LNCaP clone FGC (cell line): ENCODE results near the gene RNU6-8.

Experiments used
- DNase-seq: peaks from one replicate; pipeline ENCODE4 v3.0.0-alpha.2; 2011; ENCODE audit warnings: low read depth
- H3K4me3 ChIP-seq: 2 replicates; pipeline ENCODE4 v1.5.1; 2011; ENCODE audit warnings: mild to moderate bottlenecking, low read depth, low read length, control low read depth
- CTCF ChIP-seq: IDR thresholded peaks from 2 replicates; pipeline ENCODE4 v1.5.1; 2012; ENCODE audit warnings: mild to moderate bottlenecking; ENCODE audit not compliant: control insufficient read depth, insufficient read depth; ENCODE audit errors: extremely low read depth

The RNU6-8 gene

GRCh38 chr14:32202998-32203882 is at the start of gene RNU6-8:
TSS of gene RNU6-8 (minus strand) at chr14:32203269.
- peak; percentile 63 for DNase-seq
- H3K4me3 ChIP-seq, result peak within 1 kb of the TSS; percentile 72
- TF ChIP-seq CTCF, result no peak

- DNase-seq, result peak; percentile 32
- no peak overlapping the region for H3K4me3 ChIP-seq
- TF ChIP-seq CTCF, result peak; percentile 92
These were observed 49.1 kb upstream of the RNU6-8 start for GRCh38 chr14:32252030-32252670.

GRCh38 chr14:32251530-32251929 is 48.5 kb upstream of the RNU6-8 start:
- H3K4me3 ChIP-seq, result no peak overlapping the region
- DNase-seq, result no peak
- TF ChIP-seq CTCF, result no peak

- no peak for DNase-seq
- no peak for TF ChIP-seq CTCF
- no peak overlapping the region for H3K4me3 ChIP-seq
These were observed 47.6 kb upstream of the RNU6-8 start for GRCh38 chr14:32250681-32251080.

GRCh38 chr14:32249780-32250179 is 46.7 kb upstream of the RNU6-8 start:
- H3K4me3 ChIP-seq, result no peak overlapping the region
- no peak for TF ChIP-seq CTCF
- DNase-seq, result no peak

GRCh38 chr14:32249371-32249770 is 46.3 kb upstream of the RNU6-8 start:
- H3K4me3 ChIP-seq, result no peak overlapping the region
- TF ChIP-seq CTCF, result no peak
- no peak for DNase-seq
